NCI-H2171 treated with DMSO at 0.1 percent for 48 hours (cell line): ENCODE data around the gene COL23A1.
A peak's percentile ranks its signal among the peaks of the same experiment; 100 is the strongest.

Experiments used
- DNase-seq: peaks from one replicate; lab custom pipeline; 2025; lab: John Stamatoyannopoulos, UW

Gene COL23A1

DNA sequence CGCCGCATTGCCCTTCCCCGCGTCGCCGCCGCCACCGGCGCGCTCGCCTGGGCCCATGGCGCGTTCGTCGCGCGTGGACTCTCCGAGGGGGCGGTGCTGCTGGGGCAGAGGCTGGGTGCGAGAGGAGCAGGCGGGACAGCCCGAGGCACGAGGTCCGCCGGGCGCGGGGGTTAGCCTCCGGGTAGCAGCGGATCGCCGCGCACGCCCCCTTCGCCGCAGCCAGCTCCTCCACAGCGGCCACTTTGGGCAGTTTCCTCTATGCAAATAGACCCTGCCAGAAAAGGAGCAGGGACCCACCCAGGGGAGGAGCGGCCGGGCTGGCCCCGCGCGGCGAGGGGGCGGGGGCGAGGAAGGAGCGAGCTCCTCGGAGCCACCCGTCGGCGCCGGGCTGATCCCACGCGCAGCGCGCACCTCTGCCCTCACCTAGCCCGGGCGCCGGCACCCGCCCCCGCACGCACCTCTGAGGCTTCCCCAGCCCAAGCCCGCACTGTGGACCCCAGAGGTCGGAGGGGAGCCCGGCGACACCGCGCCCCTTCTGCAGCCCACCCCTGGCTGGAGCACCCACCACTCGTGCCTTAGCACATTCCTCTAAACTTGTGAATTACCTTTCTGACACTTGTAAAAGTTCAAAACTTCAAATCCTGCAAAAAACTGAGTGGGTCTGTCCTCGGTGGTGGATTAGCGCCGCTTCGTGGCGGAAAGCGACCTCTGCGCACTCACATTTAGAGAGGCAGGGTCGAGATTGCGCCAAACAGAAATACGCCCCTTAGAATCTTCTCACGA, at the start of gene COL23A1:
TSS of gene COL23A1 (minus strand) at position 253 of the 783 bp plus-strand sequence.
- peak; percentile 3 for DNase-seq

DNA sequence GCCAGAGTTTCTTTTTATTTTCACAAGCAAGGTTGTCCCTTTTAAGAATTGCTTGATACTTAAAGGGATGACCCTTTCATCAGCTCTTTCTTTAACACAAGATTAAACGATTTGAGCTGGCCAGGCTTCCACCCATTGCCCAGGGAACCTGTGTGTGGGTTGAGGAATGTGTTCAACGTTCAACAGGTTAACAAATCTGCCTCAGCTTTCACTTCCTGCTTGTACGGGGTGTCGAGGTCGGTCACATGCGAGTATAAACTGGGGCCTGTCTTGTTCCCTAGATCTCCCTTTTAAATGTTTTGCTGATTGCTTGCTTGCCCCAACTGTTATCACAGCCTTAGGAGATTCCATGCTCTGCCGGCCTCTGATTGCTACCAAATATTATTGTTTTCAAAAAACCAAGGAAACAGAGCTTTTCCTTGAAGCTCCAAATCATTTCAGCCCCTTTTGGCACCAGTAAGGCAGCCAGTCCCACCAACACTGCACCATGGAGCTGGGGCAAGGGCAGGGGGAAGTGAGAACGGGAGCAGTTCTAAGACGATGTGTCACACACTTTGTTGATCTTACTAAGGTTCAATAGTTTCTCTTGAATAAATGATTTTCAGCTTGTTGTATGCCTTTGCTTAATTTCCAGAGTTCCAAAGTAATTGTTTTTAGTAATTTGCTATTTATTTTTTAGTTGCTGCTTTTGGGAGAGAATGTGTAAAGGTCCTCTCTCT, 47.3 kb upstream of the COL23A1 start:
- DNase-seq: no peak

DNA sequence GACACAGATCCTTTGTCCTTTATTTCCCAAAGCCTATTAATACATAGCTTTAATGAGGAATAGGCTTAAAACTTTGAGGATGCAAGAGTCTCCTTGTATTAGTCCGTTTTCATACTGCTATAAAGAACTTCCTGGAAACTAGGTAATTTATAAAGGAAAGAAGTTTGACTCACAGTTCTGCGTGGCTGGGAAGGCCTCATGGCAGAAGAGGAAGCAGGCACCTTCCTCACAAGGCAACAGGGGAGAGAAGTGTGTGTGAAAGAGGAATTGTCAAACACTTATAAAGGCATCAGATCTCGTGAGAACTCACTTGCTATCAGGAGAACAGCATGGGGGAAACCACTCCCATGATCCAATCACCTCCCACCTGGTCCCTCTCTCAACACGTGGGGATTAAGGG, 42.1 kb upstream of the COL23A1 start:
- DNase-seq: no peak

DNA sequence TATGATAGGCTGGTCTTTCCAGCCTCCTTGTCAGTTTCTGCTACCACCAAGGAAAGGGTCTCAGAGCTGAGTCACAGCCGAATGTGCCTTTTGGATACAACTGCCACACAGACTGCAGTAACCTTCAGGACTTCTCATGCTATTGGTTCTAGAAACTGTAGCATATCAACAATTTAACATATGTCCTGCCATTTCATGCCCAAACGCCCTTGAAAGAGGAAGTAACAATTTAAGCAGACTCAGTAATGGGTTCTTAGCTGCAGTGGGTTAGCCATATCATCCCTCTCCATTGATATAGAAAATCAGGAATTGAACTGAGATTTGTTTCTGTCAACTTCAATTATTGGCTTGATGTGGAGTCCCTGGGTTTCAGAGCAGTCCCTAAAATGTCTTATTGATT, 40.8 kb upstream of the COL23A1 start:
- no peak for DNase-seq

DNA sequence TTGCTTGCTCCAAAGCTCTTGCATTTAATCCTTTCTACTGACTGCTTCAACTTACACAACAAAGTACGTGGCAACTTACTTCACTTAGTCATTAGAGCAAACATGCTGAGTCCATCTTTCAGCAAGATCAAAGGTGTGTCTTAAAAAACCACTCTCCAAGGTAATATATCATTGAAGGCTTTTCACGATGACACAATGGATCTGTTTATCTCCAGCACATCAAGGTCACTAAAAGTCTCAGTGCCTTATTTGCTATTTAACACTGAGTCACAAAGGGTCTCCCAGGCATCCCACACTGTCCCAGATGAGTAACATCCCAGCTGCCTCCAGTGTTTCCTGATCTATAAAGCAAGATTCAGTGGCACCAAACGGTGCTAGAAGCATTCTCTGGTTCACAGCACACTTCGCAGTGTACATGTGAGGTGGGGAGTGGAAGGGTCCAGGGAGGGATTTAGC, 40.3 kb upstream of the COL23A1 start:
- DNase-seq: no peak

DNA sequence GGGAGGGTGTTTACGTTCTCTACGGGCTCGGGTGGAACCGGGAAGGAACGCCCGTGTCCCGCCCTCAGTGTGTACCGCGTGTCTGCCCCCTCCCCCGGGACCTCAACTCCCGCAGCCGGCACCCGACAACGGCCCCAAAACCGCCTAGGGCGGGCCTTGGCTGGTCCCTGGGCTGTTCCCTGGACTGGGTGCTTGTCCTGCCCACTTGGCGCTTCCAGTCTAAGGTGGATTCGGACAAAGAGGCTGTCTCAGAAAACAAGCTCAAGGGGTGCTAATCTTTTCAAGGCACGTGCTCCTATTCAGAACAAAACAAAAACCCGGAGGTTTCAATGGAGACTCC, 37.0 kb upstream of the COL23A1 start:
- DNase-seq: peak; percentile 12

DNA sequence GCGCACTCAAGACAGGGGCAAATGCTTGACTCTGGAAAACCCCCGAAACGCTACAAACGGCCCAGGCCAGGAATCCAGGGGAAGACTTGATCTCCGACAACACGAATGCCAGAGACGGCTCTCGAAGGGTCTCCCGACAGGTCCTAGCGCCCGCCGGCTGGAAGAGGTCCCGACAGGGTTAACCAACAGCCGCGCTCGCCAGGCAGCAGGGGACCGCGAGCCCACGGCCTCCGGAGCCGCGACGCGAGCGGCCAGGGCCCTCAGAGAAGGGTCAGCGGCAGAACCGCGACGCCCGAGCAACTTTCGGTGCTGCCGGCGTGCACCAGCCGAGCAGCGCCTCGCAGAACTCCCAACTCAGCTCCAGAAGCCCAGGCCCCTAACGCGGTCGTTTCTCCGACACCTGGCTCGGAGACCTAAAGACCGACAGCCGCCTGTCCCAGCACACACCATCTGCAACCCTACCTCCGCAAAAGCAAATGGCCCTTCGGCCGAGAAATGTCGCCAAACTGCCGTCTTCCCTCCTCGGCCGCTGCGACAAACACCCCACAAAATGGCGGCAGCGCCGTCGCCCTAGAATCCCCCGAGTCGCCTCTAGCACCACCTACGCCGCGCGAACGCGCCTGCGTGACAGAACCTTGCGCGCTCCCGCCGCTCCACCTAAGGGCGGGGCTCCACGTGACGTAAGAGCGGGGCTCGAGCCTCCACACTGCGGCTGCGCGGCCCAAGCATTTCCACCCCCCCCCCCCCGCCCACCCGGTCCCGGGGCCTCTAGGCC, 36.5 kb upstream of the COL23A1 start, which contains the start of gene CLK4:
TSS of gene CLK4 (minus strand) at position 567 of the 775 bp plus-strand sequence. CDS start 3,634 bp downstream, outside the sequence.
- DNase-seq: peak; percentile 80

DNA sequence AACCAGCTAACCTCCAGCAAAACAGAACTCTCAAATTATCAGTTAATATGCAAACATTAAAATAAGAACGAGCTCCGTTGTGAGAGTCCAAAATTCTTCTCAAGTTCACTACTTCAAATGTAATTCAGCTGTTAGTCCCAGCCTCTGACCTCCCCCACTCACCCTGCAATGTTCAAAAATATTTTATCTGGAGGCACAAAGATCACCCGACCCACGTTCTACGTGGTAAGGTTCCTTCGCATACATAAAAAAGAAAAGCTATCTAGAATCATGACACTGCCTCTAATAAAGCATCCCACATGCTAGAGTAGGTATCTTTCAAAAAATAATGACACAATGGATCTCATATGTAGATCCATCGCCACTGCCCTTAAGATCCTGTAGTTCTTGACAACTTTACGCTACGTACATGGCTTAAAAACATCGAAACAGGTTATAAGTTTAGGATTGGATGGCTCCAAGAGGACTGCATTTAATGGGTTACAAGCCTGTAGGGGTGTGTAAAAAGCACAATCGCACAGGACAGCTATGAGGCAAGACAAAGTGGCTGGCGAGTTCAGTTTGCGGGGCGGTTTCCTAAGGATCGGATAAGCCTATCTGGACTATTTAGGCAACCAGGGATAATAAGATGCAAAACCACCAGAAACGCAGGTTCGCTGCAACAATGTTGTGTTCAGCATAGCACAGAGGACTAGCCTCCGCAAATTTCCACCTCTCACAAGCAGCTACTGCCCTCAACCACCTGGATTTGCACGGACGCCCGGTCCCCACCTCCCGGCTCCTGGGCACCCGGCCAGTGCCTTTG, 35.7 kb upstream of the COL23A1 start:
- DNase-seq: peak; percentile 11

DNA sequence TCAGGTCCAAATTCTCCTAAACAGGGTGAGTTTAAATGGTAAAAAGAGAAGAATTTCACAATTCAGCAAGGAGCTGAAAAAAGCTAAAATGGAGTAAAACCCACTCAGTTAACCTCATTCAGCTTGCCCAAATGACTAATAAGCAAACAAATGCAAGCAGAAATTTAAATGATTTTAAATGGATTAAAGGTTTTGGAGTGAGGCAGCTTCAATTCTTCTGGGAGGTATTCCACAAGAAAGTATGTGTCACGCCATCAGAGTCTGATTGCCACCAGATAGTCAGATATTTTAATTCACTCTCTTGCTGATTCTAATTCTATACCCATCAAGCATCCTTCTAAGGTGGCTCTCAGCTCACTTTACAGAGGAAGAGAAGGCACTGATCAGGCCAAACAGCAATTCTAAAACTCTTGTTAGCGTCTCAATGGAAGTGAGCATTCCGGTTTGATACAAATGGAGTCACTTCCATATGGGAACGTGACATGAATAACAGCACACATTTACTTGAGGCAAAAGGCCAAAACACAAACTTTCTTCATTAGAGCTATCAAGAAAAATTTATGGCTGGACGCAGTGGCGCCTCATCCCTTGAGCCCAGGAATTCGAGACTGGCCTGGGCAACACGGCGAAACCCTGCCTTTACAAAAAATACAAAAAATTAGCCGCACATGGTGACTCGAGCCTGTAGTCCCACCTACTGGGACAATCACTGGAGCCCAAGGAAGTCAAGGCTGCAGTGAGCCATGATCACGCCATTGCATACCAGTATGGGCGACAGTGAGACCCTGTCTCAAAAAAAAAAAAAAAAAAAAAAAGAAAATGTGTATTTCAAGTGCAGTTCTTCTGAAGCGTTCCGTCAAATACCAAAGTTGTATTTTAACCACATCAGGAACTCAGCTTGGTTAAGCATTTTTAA, 34.7 kb upstream of the COL23A1 start:
- DNase-seq: no peak

DNA sequence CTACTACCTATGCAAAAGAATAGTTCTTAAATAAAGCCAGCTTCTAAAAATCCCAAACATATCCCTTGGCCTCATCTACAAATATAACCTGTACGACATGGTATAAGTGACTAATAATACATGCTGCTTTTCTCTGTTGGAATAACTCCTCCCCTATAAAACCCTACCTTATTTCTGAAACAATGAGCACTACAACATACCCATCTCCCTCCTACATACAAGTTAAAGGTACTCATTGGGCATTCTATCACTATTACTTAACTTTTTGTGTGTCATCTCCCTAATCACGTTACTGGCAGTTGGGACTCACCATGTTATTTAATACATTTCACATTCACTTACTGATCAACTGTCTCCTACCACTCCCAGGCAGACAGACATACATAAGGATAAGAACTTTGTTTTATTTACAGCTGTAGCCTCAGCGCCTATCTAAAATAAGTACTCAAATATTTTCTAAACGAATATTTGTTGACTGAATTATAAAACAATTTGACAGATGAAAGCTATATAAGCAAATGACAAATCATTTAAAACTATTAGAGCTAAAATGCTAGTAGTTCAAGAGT, 32.6 kb upstream of the COL23A1 start:
- no peak for DNase-seq

DNA sequence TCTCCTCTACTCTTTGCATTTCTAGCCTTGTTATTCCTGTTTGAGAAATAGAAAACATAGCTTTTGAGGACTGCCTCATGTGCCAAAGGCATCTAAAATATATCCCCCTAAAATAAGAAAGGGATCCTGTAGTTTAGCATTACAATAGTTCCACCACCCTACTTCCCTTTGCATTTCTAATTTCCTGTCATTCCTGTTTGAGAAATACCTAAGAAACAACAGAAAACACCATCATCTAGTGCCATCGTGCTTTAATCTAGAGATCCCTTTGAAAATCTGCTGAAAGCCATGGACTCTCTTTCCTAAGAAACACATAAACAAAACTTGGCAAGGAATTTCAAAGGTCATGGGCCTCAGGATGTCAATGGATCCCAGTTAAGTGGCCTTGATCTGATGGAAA, 29.2 kb upstream of the COL23A1 start:
- DNase-seq: no peak

DNA sequence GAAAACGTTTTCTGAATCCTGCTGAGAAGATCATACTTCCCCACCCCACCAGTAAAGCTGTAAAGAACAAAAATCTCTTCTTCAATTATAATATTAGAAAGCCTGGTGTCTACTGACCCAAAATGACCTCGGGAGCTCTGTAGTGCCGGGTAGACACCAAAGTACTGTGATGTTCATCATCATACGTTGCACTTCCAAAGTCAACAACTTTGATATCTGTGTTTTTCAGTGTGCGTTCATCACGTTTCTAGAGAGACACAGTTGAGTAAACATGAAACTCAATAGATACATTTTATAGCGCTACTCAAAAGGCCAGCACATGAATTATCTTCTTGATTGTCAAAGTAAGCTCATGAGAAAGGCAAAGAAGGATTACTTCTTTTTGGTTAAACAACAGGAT, 22.1 kb upstream of the COL23A1 start:
- DNase-seq: no peak

DNA sequence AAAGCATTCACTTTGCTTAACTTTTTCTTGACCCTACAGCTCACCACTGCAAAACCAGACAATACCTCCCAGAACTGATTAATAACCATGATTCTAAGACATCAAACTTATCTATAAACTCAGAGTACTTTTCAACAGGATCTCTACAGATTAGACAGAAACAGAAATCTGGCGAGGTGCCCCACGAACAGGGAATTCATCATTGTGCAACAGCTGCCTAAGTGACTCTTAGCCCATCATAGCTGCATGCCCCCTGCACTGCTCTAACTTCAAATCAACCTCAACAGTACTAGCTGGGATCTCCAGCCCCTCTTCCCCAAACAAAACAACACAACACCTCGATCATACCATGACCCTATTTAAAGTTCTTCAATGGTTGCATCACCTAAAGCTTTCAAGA, 16.1 kb upstream of the COL23A1 start:
- DNase-seq: no peak

DNA sequence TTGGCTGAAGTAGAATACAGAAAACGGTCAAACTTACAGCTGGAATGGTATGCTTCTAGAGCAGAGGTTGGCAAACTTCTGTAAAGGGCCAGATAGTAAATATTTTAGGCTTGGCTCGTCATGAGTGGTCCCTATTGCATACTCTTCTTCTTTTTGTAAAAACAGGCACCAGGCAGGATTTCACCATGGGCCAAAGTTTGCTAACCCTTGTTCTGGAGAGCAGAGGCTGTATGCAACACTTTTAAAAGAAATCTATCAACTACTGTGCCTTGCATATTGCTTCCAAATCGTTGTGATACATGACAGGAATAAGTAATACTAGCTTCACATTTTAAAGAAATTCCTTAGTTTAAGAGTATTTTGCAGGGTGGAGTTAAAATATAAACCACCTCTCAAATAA, 15.6 kb upstream of the COL23A1 start:
- DNase-seq: no peak

DNA sequence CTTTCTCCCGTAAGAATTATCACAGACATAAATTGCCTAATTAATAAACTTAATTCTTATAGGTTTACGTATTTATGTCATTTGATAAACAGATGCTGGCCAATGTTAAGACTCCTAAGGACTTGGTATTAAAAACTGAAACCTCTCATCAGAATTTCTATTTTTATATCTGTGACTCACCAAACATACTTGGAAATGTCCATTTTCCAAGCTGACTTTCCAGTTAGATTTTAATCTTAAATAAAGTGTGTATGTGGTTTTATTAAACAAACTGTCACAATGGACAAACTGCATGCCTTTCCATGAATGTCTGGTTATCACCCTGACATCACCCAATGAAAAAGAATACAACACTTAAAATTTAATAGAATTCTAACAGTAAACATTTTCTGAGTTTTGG, 12.6 kb upstream of the COL23A1 start:
- DNase-seq: no peak

DNA sequence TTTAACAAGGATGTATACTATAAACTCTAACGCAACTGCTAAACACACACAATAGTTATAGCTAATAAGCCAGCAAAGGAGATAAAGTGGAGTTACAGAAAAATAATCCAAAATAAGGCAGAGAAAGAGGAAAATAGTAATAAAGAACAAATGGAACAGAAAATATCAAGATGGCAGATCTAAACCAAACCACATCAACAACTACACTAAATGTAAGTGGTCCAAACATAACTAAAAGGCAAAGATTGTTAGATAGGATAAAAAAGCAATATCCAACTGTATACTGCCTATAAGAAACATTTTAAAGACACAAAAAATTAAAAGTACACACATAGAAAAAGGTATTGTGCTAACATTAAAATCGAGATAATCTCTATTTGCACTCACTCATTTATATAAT, 5.6 kb upstream of the COL23A1 start:
- DNase-seq: no peak

DNA sequence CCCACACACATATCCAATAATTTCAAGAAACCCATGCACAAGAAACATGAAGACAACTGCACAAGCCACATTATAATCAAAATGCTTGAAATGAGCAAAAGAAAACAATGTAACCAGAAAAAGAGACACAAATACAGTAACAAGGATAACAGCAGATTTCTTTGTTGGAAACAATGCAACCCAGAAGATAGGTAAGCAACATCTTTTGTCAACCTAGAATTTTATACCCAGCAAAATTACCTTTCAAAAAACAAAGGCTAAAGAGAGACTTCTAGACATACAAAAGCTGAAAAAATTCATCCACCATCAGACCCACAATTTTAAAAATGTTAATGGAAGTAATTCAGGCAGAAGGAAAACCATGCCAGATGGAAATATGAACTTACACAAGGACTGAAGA, 5.0 kb upstream of the COL23A1 start:
- no peak for DNase-seq

DNA sequence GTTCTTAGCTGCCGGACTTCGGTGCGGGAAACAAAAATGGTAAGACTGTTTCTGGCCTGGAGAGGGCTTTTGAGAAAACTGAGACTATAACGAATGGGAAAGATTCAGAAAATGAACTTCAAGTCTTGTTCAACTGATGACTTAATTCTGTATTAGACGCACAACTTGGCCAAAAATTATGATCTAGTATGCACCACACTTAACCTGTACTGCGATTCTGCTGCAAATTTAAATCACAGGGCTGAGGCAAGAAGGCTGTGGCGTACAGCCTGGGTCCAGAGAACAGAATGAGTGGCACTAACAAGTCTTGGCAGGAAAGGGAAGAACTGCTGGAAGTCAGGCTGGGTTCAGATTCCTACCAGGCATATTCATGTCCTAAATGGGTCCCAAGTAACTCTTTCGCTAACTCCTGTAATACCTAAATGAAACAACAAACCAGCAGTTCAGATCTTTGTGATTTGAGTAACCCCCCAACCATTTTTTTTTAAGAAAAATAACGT, 781 bp upstream of the COL23A1 start:
- DNase-seq: no peak

DNA sequence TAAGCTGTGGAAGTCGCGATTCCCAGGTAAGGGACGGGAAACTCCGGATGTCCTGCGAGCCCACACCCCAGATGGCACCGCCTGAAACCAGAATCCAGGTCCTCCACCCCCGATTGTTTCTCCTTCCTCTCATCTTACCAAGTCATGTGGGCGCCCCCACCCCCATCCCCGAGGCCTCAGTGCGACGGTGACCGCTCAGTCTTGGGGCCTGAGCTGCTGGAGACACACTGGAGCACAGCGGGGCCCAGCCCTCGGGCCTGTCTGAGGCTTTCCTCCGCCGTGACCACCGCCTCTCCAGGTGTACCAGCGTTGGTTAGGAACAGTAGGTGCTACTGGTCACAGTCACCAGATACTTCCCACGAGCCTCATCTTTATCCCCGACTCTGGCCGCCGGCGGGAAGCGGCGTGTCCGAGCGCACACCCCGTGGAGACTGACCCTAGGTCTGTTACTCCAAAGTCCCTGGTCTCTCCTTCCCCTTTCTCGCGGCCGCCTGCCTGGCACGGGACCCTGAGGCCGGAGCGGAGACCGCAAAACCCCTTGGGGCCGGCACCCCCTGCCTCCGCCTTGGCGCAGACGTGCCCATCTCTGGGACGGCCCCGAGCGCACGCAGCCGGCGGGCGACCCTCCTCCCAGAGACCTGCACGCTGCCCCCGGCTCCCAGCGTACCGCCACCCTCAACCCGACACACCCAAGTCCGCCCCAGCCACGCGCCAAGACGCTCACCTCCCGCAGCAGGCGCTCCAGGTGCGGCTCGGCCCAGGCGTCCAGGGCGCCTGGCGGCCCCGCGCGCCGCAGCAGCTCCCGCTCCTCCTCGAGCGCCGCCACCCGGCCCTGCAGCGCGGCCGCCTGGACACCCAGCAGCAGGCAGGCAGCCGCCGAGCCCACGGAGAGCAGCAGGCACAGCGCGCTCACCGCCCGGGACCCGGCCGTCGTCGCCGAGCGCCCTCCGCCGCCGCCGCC, 733 bp downstream of the COL23A1 start:
- DNase-seq: peak; percentile 1
